ENCODE measurements around the gene PPY. TPM values are rescaled to one million over a fixed set of nuclear protein-coding genes. Genes with fewer than 3 reads are reported as not detected.
"Not testable (repeated sequence)": the region's sequence is repeated elsewhere in the genome, so short reads cannot be mapped to it uniquely, and the experiment has no call there.

The PPY gene
- not detected for total RNA-seq

GRCh38 chr17:43942051-43942685 lies at the start of gene PPY:
PPY (minus strand) TSS chr17:43942476; CDS start chr17:43941654, 822 bp downstream.
- ChIA-PET CTCF (interaction anchor here (1.4 kb wide), 1 partner anchor 49 kb away, joined by 3 read pairs; no protein-coding TSS in a partner anchor), POLR2A (no interaction called here)

GRCh38 chr17:43988301-43988700 lies 46.0 kb upstream of the PPY start:
- POLR2A ChIA-PET: no interaction called here
- CTCF ChIA-PET: interaction anchor here (0.6 to 1.0 kb wide), 3 partner anchors 44 to 186 kb away, joined by 3 read pairs; no protein-coding TSS in a partner anchor

- POLR2A ChIA-PET: no interaction called here
- CTCF ChIA-PET: interaction anchor here (1.0 kb wide), 1 partner anchor 43 kb away, joined by 3 read pairs; no protein-coding TSS in a partner anchor
Observed at GRCh38 chr17:43987131-43988021, 45.1 kb upstream of the PPY start.

- POLR2A ChIA-PET: no interaction called here
- CTCF ChIA-PET: no interaction called here
Observed at GRCh38 chr17:43986225-43986981, 44.1 kb upstream of the PPY start.

GRCh38 chr17:43984521-43984920 lies 42.2 kb upstream of the PPY start:
- CTCF ChIA-PET: interaction anchor here (1.2 kb wide), 1 partner anchor 106 kb away, joined by 3 read pairs; no protein-coding TSS in a partner anchor
- POLR2A ChIA-PET: no interaction called here

GRCh38 chr17:43983515-43984411 lies 41.5 kb upstream of the PPY start:
- POLR2A ChIA-PET: no interaction called here
- CTCF ChIA-PET: interaction anchor here (0.8 to 1.7 kb wide), 6 partner anchors 10 to 106 kb away, joined by 3 to 8 read pairs (median 4); no protein-coding TSS in a partner anchor

GRCh38 chr17:43983196-43983514 lies 40.9 kb upstream of the PPY start:
- CTCF ChIA-PET: interaction anchor here (0.8 to 1.7 kb wide), 5 partner anchors 11 to 57 kb away, joined by 3 to 8 read pairs (median 4); no protein-coding TSS in a partner anchor
- POLR2A ChIA-PET: no interaction called here

- CTCF ChIA-PET: interaction anchor here (1.5 kb wide), 1 partner anchor 41 kb away, joined by 5 read pairs; no protein-coding TSS in a partner anchor
- POLR2A ChIA-PET: interaction anchor here (0.5 kb wide), 1 partner anchor 12 kb away, joined by 4 read pairs; no protein-coding TSS in a partner anchor
Observed at GRCh38 chr17:43982171-43982570, 39.9 kb upstream of the PPY start.

- ChIA-PET CTCF (interaction anchor here (0.7 kb wide), 1 partner anchor 11 kb away, joined by 3 read pairs; no protein-coding TSS in a partner anchor), POLR2A (no interaction called here)
Observed at GRCh38 chr17:43979671-43980070, 37.4 kb upstream of the PPY start.

GRCh38 chr17:43979011-43979410 lies 36.7 kb upstream of the PPY start:
- CTCF ChIA-PET: interaction anchor here (0.7 kb wide), 1 partner anchor 11 kb away, joined by 3 read pairs; no protein-coding TSS in a partner anchor
- POLR2A ChIA-PET: no interaction called here

GRCh38 chr17:43978078-43978477 lies 35.8 kb upstream of the PPY start:
- CTCF ChIA-PET: no interaction called here
- POLR2A ChIA-PET: no interaction called here

GRCh38 chr17:43976963-43977837 lies 34.9 kb upstream of the PPY start:
- CTCF ChIA-PET: no interaction called here
- POLR2A ChIA-PET: no interaction called here

- CTCF ChIA-PET: no interaction called here
Observed at GRCh38 chr17:43975898-43976297, 33.6 kb upstream of the PPY start.

GRCh38 chr17:43974382-43975266 lies 32.3 kb upstream of the PPY start:
- POLR2A ChIA-PET: no interaction called here
- CTCF ChIA-PET: no interaction called here

More at GRCh38 chr17:43975898-43976297, 33.6 kb upstream of the PPY start:
- POLR2A ChIA-PET: no interaction called here

- CTCF ChIA-PET: not testable (repeated sequence)
Observed at GRCh38 chr17:43972444-43973212, 30.4 kb upstream of the PPY start.

GRCh38 chr17:43971436-43971835 lies 29.2 kb upstream of the PPY start:
- CTCF ChIA-PET: interaction anchor here (0.6 to 0.7 kb wide), 2 partner anchors 71 to 286 kb away, joined by 3 read pairs; no protein-coding TSS in a partner anchor
- POLR2A ChIA-PET: not testable (repeated sequence)

More at GRCh38 chr17:43972444-43973212, 30.4 kb upstream of the PPY start:
- POLR2A ChIA-PET: not testable (repeated sequence)
